Activated gamma-delta T cell treated with anti-CD3 and anti-CD28 coated beads, Interleukin-2, amount 50 U/mL, for 16 hours (primary cell): Measurements from ENCODE around the gene LSAMP.

Source experiments
- DNase-seq: peaks from one replicate; pipeline ENCODE4 v3.0.0-alpha.2; 2020; ENCODE audit warnings: low read depth

The LSAMP gene

DNA sequence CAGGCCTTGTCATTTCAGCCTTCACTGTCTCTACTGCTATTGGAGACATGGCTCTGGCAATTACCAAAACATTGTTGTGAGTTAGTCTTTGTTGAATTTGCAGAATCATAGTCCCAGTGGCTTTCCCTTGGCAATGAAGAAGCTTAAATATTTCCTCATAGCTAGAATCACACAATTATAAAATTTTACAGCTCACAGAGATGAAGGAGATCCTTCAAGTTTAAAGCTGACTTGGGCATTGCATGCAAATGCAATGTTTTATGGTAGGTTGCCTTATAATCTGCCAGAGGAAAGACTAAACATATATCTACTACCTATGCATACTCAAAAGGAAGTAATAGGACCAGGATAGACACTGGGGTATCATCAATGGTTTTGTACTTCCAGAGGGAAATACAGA, 90.9 kb downstream of the LSAMP start:
- no peak for DNase-seq

- DNase-seq, result no peak
Observed at GRCh38 chr3:116350119-116350733, 95.1 kb downstream of the LSAMP start.

DNA sequence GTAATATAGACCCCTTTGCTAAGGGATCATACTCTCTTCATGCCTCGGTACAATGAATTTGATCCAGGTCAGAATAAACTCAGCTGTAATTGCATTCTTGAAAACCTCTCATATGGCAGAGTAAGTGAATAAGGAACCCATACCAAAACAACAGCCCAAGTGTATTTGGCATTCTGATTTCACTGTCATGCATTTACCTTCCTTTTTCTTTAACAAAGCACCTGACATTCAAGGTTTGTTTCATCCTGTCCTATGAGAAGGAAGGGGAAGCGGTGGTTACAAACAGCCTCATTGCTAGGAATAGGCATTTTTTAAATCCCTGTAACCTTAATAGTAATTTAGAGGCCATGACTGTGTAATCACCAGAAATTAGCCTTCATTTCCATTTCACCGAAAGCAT, 97.1 kb downstream of the LSAMP start:
- DNase-seq, result no peak

- DNase-seq, result no peak
Observed at GRCh38 chr3:116342499-116342898, 102.8 kb downstream of the LSAMP start.

GRCh38 chr3:116341899-116342298, 103.4 kb downstream of the LSAMP start:
- no peak for DNase-seq

DNA sequence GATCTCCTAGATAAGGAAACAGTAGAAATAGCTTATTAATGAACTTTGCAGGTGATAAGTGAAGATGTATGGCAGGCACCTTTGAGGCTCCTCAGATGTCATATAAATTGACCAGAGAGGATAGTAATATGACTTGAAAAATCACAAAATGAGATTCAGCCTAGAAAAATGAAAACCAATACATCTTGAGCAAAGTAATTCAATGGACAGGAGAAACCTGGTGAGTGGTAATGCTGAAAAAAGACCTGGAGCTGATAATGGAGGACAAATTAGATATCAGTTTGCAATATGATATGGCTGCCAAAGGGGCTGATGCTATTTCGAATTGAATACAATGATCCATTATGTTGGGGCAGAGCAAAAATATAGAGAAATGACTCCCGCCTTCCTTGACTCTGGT, 103.9 kb downstream of the LSAMP start:
- no peak for DNase-seq

- DNase-seq, result no peak
Observed at GRCh38 chr3:116340680-116341216, 104.5 kb downstream of the LSAMP start.

DNA sequence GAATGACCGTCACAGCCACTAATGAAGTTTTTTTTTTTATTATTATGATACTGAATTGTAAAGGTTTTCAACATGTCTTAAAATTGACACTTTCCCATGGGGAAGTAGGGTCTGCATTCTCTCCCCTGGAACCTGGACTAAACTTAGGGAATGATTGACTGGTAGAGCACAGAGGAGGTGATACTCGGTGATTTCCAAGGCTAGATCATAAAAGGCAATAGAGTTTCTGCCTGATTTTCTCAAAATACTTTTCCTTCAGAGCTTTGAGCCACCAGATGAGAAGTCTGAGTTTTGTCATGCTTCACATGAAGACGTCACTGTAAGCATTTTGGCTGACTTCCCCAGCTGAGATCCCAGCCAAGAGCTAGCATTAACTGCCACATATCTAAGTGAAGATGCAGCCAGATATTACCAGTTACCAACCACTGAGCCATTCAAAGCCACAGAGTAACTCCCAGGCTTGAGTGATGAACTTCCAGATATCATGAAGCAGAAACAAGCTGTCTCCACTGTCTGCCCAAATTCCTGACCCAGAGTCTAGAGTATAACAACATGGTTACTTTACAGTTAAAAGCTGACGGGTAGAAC, 105.8 kb downstream of the LSAMP start:
- DNase-seq, result no peak

- no peak for DNase-seq
Observed at GRCh38 chr3:116338713-116339112, 106.6 kb downstream of the LSAMP start.

GRCh38 chr3:116337229-116337628, 108.1 kb downstream of the LSAMP start:
- no peak for DNase-seq

- no peak for DNase-seq
Observed at GRCh38 chr3:116331380-116331779, 113.9 kb downstream of the LSAMP start.

GRCh38 chr3:116322750-116323375, 122.4 kb downstream of the LSAMP start:
- no peak for DNase-seq

DNA sequence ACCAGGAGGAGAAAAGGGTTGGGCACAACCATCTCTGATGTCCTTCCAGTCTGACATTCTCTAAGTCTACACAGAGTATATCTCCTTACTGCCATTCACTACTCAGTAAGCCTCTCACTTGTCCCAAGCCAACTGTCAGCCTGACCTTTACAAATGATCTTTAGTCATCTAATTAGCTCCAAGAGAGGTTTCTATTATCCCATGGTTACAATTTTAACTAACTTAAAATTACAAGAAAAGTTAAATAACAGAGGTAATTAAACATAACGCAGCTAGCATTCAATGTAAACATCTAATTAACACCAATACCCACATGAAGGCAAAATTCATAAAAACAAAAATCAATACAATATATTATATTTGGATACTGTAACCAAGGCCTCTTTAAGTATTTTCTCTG, 126.9 kb downstream of the LSAMP start:
- DNase-seq, result no peak

GRCh38 chr3:116316771-116317170, 128.5 kb downstream of the LSAMP start:
- DNase-seq, result no peak

DNA sequence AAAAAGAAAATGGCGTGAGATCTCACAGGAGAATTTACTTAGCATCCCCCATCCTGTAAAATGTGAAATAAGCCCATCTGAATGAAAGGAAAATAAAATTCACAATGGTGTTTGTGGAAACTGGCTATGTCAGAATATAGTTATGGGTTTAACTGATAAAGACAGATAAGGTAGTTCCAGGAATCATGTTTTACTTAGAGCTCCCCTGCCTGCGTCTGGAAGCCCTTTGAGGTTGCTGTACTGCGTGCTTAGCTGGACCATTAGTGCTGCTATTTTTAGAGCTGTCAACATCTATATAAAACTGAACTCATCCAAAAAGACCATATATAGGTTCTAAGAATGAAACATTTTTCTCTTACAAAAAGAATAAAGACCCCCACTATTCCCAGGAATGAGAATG, 130.8 kb downstream of the LSAMP start:
- no peak for DNase-seq

DNA sequence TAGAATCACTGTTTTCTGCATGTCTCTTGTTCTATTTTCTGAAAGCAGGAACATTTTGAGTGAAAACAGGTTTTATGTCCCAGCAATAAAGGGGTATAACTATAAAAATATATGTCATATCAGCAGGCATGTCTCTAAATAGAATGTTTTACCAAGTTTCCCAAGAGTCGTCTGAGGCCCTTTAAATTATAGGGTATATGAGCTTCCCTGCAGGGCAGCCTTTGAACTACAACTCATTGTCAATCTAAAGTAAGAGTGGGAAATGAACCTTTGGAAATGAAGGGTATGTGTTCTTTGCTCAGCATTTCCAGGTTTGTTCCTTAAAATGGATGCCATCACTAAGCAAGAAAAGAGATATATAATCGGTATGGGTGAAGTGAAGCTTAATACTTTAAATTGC, 138.6 kb downstream of the LSAMP start:
- no peak for DNase-seq

DNA sequence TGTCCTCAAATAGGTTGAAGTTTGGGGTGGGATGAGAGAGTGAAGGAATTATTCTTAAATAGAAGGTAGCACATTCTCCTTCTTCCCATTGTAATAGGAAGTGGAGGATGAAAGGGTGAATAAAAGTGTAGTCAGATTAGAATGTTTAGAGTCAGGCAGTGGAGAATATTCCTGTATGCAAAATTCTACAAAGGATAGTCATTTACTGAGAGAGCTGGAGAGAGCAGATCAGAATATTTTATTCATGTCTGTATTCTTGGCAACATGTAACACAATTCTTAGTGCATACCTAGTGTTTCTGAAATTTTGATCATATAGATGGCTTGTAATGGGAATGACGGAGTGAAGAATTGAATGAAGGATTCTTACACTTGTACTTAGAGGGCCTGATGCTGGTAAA, 139.1 kb downstream of the LSAMP start:
- DNase-seq, result no peak

DNA sequence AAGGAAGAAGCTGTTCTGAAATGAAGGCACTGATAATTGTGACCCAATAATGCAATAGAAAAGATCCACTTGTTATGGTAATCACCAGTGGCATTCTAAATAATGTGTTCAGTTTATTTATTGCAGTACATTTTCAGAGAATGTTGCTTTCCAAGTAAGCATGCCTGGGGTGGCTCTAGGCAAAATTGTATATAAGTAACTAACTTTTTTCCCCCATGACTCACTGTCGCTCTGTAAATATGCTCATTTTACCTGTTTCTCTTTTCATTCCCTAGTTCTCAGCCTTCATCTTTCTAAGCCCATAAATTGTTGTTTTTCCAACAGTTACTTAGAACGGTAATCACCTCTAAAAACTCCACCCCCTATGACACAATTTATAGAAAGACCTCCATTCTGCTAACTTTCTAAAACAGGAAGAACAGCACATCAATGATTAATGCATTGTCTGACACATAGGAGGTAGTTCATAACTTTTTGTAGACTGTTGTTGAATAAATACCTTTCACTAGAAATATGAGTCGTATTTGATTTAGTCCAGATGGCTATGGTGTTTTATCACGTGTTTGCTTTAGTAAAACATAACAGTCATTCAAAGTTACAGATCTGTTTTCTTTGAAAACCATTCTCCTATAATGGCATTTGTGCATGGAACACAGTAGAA, 143.1 kb downstream of the LSAMP start:
- DNase-seq, result no peak

- no peak for DNase-seq
Observed at GRCh38 chr3:116301422-116301821, 143.9 kb downstream of the LSAMP start.

DNA sequence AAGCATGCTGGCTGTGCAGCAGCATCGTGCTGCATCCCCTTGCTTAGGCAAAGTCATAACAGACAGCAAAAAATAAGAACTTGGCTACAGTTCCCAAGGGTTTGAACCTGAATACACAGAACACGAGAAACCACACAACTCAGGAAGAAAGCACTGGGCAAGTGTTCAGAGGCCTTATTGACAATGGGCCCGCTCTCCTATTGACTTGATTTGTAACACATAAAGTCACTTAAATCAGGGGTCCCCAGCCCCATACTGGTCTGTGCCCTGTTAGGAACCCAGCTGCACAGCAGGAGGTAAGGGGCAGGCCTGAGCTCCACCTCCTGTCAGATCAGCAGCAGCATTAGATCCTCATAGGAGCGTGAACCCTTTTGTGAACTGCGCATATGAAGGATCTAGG, 145.1 kb downstream of the LSAMP start:
- no peak for DNase-seq

- no peak for DNase-seq
Observed at GRCh38 chr3:116299646-116300081, 145.6 kb downstream of the LSAMP start.

DNA sequence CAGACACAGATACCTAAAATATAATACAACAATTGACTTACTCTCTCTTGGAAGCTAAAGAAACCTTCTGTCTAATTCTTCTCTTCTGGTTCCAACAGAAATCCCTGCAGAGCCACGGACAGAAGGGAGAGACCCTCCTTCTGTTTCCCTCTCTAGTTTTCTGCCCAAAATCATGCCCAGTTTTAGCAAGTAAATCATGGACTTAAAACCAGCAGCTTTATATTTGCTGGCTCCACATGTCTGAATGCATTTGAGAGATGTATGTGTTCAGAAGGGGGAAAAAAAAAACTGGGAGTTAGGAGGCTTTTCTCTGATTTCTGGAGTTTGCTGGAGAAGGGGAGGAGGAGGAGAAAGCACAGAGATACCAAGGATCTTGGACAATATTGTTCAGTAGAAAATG, 147.1 kb downstream of the LSAMP start:
- DNase-seq, result no peak

DNA sequence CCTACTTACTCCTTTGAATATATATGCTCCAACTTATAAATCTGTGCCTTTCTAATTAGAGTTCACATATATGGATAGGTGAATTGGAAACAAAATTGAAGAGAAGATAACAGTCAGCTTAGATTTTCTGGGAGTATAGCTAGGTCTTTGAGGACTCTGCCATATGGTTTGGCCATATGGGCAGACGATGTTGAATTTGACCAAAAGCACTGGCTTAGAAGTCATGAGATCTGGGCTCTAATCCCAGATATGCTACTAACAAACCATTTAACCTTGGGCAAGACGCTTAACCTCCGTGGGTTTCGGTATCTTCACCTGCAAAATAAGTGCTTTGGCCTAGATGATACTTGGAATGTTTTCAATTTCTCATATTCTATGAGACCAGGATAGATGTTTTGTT, 154.1 kb downstream of the LSAMP start:
- DNase-seq, result no peak
